ENCODE data around the gene DIAPH2.

The DIAPH2 gene

GRCh38 chrX:96715481-96715880 lies 30.8 kb downstream of the DIAPH2 start:
- DNase-seq (ENCODE audit: low read depth), result peak; percentile 23
- H3K4me3 ChIP-seq (ENCODE audit: low read depth, low read length), result no peak overlapping the region
- TF ChIP-seq CTCF (IDR thresholded peaks at IDR 0.05; ENCODE audit: low read depth, low read length), result no peak
- no peak for TF ChIP-seq MYC (IDR thresholded peaks at IDR 0.05; ENCODE audit: low read depth, low read length)
- TF ChIP-seq POLR2A (IDR thresholded peaks at IDR 0.05; ENCODE audit: extremely low read depth, insufficient read length), result no peak
- no peak for TF ChIP-seq MAX (IDR thresholded peaks at IDR 0.05; ENCODE audit: low read depth, low read length)

- no peak overlapping the region for H3K4me3 ChIP-seq (ENCODE audit: low read depth, low read length)
- DNase-seq (ENCODE audit: low read depth), result no peak
- TF ChIP-seq CTCF (IDR thresholded peaks at IDR 0.05; ENCODE audit: low read depth, low read length) (no peak), POLR2A (IDR thresholded peaks at IDR 0.05; ENCODE audit: extremely low read depth, insufficient read length) (no peak), MYC (IDR thresholded peaks at IDR 0.05; ENCODE audit: low read depth, low read length) (no peak), MAX (IDR thresholded peaks at IDR 0.05; ENCODE audit: low read depth, low read length) (no peak)
Observed at GRCh38 chrX:96719161-96719875, 34.7 kb downstream of the DIAPH2 start.

GRCh38 chrX:96721354-96721753 lies 36.7 kb downstream of the DIAPH2 start:
- TF ChIP-seq CTCF (IDR thresholded peaks at IDR 0.05; ENCODE audit: low read depth, low read length), result no peak
- no peak for TF ChIP-seq MYC (IDR thresholded peaks at IDR 0.05; ENCODE audit: low read depth, low read length)
- no peak for TF ChIP-seq MAX (IDR thresholded peaks at IDR 0.05; ENCODE audit: low read depth, low read length)
- TF ChIP-seq POLR2A (IDR thresholded peaks at IDR 0.05; ENCODE audit: extremely low read depth, insufficient read length), result no peak
- H3K4me3 ChIP-seq (ENCODE audit: low read depth, low read length), result no peak overlapping the region
- DNase-seq (ENCODE audit: low read depth), result no peak

GRCh38 chrX:96722781-96723180 lies 38.1 kb downstream of the DIAPH2 start:
- H3K4me3 ChIP-seq (ENCODE audit: low read depth, low read length), result no peak overlapping the region

GRCh38 chrX:96729053-96729452 lies 44.4 kb downstream of the DIAPH2 start:
- DNase-seq (ENCODE audit: low read depth), result no peak
- TF ChIP-seq CTCF (IDR thresholded peaks at IDR 0.05; ENCODE audit: low read depth, low read length) (no peak), MAX (IDR thresholded peaks at IDR 0.05; ENCODE audit: low read depth, low read length) (no peak), MYC (IDR thresholded peaks at IDR 0.05; ENCODE audit: low read depth, low read length) (no peak), POLR2A (IDR thresholded peaks at IDR 0.05; ENCODE audit: extremely low read depth, insufficient read length) (no peak)
- no peak overlapping the region for H3K4me3 ChIP-seq (ENCODE audit: low read depth, low read length)

More at GRCh38 chrX:96722781-96723180, 38.1 kb downstream of the DIAPH2 start:
- DNase-seq (ENCODE audit: low read depth), result peak; percentile 2
- TF ChIP-seq MYC (IDR thresholded peaks at IDR 0.05; ENCODE audit: low read depth, low read length) (no peak), MAX (IDR thresholded peaks at IDR 0.05; ENCODE audit: low read depth, low read length) (no peak), CTCF (IDR thresholded peaks at IDR 0.05; ENCODE audit: low read depth, low read length) (no peak), POLR2A (IDR thresholded peaks at IDR 0.05; ENCODE audit: extremely low read depth, insufficient read length) (no peak)

All from NB4 (cell line).